ENCODE results near the gene MYO5B. TPM values are rescaled to one million over a fixed set of nuclear protein-coding genes. Genes with fewer than 3 reads are reported as not detected.
A peak's percentile ranks its signal among the peaks of the same experiment; 100 is the strongest.

MYO5B gene
- total and polyA plus RNA-seq, 7 experiments from 2014 or later, result 0.02 to 0.04 TPM; not detected in 5

DNA sequence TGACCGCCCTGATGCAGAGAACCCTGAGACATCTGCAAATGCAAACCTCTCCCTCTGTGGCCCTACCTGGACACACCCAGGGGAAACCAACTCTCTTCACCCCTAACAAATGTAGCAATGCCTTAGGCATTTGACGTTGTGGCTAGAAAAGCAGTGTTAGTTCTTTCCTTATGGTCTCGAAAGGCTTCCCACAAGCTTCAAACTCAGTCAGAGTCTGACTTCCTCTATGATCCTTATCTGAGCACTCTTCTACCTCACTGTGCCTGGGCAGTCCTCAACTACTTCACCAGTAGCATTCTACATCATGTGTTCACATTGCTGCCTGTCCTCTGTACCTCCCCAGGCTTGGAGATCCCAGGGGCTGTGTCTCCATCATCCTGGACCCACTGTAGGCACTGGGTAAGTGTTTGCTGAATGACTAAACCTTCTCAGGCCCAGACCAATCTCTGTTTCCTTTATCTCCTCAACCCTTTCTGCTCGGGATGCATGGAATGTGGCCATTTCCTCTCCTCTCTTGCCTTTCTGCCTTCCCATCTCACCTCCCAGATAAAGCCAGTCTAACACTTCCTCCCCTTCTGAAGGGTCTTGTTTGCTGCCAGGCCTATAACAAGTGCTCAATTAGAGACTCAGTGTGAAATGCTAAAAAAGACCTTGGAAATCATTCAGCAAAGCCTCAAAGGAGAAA lies 289.9 kb downstream of the MYO5B start:
- ChIA-PET POLR2A (no interaction called here), CTCF (no interaction called here)

DNA sequence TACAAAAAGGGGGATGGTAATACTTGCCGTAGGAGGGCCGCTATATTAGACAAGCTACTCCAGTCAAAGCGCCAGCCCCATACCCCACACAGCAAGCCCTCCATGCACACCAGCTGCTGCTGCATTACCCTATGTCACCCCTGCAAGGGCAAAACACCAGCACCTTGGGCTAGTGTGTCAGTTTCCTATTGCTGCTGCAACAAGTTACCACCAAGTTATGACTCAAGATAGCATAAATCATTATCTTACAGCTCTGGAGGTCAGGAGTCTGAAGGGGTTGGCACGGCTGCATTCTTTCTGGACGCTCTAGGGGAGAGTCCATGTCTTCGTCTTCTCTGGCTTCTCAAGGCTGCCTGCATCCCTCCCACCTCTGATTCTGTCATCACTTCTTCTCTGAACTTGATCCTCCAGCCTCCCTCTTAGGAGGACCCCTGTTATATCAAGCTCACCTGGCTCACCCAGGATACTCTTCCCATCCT lies 293.0 kb downstream of the MYO5B start:
- H3K9me3 Mint-ChIP-seq, result peaks cover 0 to 3% (median 0%) of the 10 kb centered on the region in 11 donors
- H3K27ac Mint-ChIP-seq, result no peak overlapping the region
- H3K36me3 Mint-ChIP-seq, result no peaks in the 10 kb centered on the region
- DNase-seq (no peak), ATAC-seq (no peak)
- Histone ChIP-seq H3K4me3 (ENCODE audit: low read length) (no peak overlapping the region), H3K4me1 (ENCODE audit: control insufficient read depth in 2 of 2, insufficient read depth in 2 of 2, low read length in 2 of 2) (no peaks in the 10 kb centered on the region), H3K9me3 (ENCODE audit: control insufficient read depth in 2 of 3, low read length in 3 of 3) (no peaks in the 10 kb centered on the region), H3K36me3 (ENCODE audit: control insufficient read depth in 2 of 3, insufficient read depth in 3 of 3, low read length in 3 of 3) (no peaks in the 10 kb centered on the region), H3K27me3 (ENCODE audit: control insufficient read depth in 2 of 2, insufficient read depth in 2 of 2, low read length in 2 of 2) (no peaks in the 10 kb centered on the region), H3K27ac (ENCODE audit: low read depth, low read length) (no peak overlapping the region)
- POLR2A ChIA-PET, result no interaction called here
- no peak overlapping the region for H3K4me3 Mint-ChIP-seq
- H3K27me3 Mint-ChIP-seq, result peaks cover 0 to 12% (median 4%) of the 10 kb centered on the region in 5 donors
- CTCF ChIA-PET, result no interaction called here
- intact Hi-C loops (cut with micrococcal nuclease), result no loop called here
- peaks cover 0 to 9% (median 3%) of the 10 kb centered on the region in 7 donors for H3K4me1 Mint-ChIP-seq

More for the DNA sequence above, 289.9 kb downstream of the MYO5B start:
- intact Hi-C loops (cut with micrococcal nuclease), result no loop called here
- H3K4me1 ChIP-seq (ENCODE audit: control insufficient read depth in 2 of 2, insufficient read depth in 2 of 2, low read length in 2 of 2), result no peaks in the 10 kb centered on the region
- no peak overlapping the region for H3K4me3 ChIP-seq (ENCODE audit: low read length)
- H3K36me3 Mint-ChIP-seq, result no peaks in the 10 kb centered on the region
- ATAC-seq, result no peak
- H3K36me3 ChIP-seq (ENCODE audit: control insufficient read depth in 2 of 3, insufficient read depth in 3 of 3, low read length in 3 of 3), result no peaks in the 10 kb centered on the region
- peaks cover 0 to 12% (median 5%) of the 10 kb centered on the region in 5 donors for H3K27me3 Mint-ChIP-seq
- H3K9me3 ChIP-seq (ENCODE audit: control insufficient read depth in 2 of 3, low read length in 3 of 3), result no peaks in the 10 kb centered on the region
- peaks cover 0 to 3% (median 0%) of the 10 kb centered on the region in 11 donors for H3K9me3 Mint-ChIP-seq
- no peaks in the 10 kb centered on the region for H3K27me3 ChIP-seq (ENCODE audit: control insufficient read depth in 2 of 2, insufficient read depth in 2 of 2, low read length in 2 of 2)
- H3K27ac Mint-ChIP-seq, result no peak overlapping the region
- no peak for DNase-seq
- peaks cover 0 to 9% (median 3%) of the 10 kb centered on the region in 7 donors for H3K4me1 Mint-ChIP-seq
- no peak overlapping the region for H3K27ac ChIP-seq (ENCODE audit: low read depth, low read length)
- H3K4me3 Mint-ChIP-seq, result no peak overlapping the region

DNA sequence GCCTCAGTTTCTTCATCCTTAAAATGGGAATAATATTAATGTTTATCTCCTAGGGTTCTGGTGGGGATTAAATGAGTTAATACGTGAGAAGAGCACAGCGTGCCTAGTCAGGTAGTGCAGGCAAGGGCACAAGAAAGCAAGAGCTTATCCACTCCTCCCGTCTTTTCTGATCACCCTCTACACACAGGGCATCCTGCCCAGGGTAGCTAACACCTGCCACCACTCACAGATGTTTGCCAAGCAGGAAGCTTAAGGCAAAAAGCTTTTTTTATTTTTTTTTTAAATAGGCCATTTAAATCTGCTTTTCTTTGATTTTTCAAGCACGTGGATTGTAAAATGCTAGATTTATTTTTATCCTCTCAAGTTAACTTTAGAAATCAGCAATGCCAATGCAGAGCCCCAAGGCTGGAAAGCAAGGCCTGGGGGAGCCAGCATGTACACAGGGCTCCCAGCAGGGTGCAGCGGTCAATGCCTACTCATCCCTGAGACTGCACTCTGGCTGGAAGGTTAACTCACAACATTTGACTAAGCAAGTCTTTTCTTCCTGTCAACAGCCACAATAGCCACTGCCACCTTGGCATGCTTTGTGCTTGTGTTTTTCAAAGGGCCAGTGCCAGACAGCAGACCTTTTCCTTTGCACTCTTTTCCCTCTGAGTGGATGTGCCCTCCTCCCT lies 295.2 kb downstream of the MYO5B start:
- ATAC-seq (no peak), DNase-seq (no peak)
- Histone ChIP-seq H3K27me3 (ENCODE audit: control insufficient read depth in 2 of 2, insufficient read depth in 2 of 2, low read length in 2 of 2) (no peaks in the 10 kb centered on the region), H3K4me1 (ENCODE audit: control insufficient read depth in 2 of 2, insufficient read depth in 2 of 2, low read length in 2 of 2) (no peaks in the 10 kb centered on the region), H3K36me3 (ENCODE audit: control insufficient read depth in 2 of 3, insufficient read depth in 3 of 3, low read length in 3 of 3) (no peaks in the 10 kb centered on the region), H3K9me3 (ENCODE audit: control insufficient read depth in 2 of 3, low read length in 3 of 3) (no peaks in the 10 kb centered on the region), H3K27ac (ENCODE audit: low read depth, low read length) (no peak overlapping the region), H3K4me3 (ENCODE audit: low read length) (no peak overlapping the region)
- no peaks in the 10 kb centered on the region for H3K36me3 Mint-ChIP-seq
- no peak overlapping the region for H3K4me3 Mint-ChIP-seq
- H3K27ac Mint-ChIP-seq, result no peak overlapping the region
- H3K4me1 Mint-ChIP-seq, result peaks cover 0 to 4% (median 1%) of the 10 kb centered on the region in 7 donors
- ChIA-PET CTCF (interaction anchor here (0.6 kb wide), 2 partner anchors 346 to 1703 kb away, joined by 3 read pairs; no protein-coding TSS in a partner anchor), POLR2A (no interaction called here)
- H3K27me3 Mint-ChIP-seq, result peaks cover 0 to 16% (median 4%) of the 10 kb centered on the region in 5 donors
- H3K9me3 Mint-ChIP-seq, result peaks cover 0 to 3% (median 0%) of the 10 kb centered on the region in 11 donors
- intact Hi-C loops (cut with micrococcal nuclease), result no loop called here

DNA sequence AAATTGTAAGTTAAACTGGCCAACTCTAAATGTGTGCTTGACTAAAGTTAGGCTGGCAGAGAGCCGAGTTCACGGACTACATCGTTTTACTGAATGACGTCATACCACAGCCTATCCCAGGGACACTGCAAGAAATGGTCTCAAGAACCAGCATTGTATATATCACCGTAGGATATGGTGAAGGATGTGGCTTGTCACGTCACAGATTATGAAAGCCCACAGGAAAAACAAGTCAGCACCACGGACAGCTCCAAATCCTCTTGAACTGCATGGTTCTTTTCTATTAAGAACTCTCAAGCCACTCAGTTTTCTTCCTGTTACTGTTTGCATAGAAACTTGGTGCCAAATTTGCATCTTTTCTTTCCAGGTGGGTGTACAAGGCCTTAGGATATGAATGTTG lies 296.5 kb downstream of the MYO5B start:
- ChIA-PET POLR2A (no interaction called here), CTCF (no interaction called here)
- DNase-seq, result peak; percentile 18 to 69 (median 56)
- H3K4me1 ChIP-seq (ENCODE audit: control insufficient read depth in 2 of 2, insufficient read depth in 2 of 2, low read length in 2 of 2), result no peaks in the 10 kb centered on the region
- intact Hi-C loops (cut with micrococcal nuclease), result no loop called here
- H3K4me1 Mint-ChIP-seq, result no peaks in the 10 kb centered on the region
- no peaks in the 10 kb centered on the region for H3K36me3 ChIP-seq (ENCODE audit: control insufficient read depth in 2 of 3, insufficient read depth in 3 of 3, low read length in 3 of 3)
- no peak overlapping the region for H3K27ac Mint-ChIP-seq
- no peaks in the 10 kb centered on the region for H3K36me3 Mint-ChIP-seq
- H3K9me3 Mint-ChIP-seq, result peaks cover 0 to 3% (median 0%) of the 10 kb centered on the region in 11 donors
- H3K27ac ChIP-seq (ENCODE audit: low read depth, low read length), result no peak overlapping the region
- no peak overlapping the region for H3K4me3 ChIP-seq (ENCODE audit: low read length)
- ATAC-seq, result peak; percentile 68
- no peaks in the 10 kb centered on the region for H3K9me3 ChIP-seq (ENCODE audit: control insufficient read depth in 2 of 3, low read length in 3 of 3)
- H3K27me3 Mint-ChIP-seq, result peaks cover 0 to 18% (median 4%) of the 10 kb centered on the region in 5 donors
- no peaks in the 10 kb centered on the region for H3K27me3 ChIP-seq (ENCODE audit: control insufficient read depth in 2 of 2, insufficient read depth in 2 of 2, low read length in 2 of 2)
- H3K4me3 Mint-ChIP-seq, result no peak overlapping the region

DNA sequence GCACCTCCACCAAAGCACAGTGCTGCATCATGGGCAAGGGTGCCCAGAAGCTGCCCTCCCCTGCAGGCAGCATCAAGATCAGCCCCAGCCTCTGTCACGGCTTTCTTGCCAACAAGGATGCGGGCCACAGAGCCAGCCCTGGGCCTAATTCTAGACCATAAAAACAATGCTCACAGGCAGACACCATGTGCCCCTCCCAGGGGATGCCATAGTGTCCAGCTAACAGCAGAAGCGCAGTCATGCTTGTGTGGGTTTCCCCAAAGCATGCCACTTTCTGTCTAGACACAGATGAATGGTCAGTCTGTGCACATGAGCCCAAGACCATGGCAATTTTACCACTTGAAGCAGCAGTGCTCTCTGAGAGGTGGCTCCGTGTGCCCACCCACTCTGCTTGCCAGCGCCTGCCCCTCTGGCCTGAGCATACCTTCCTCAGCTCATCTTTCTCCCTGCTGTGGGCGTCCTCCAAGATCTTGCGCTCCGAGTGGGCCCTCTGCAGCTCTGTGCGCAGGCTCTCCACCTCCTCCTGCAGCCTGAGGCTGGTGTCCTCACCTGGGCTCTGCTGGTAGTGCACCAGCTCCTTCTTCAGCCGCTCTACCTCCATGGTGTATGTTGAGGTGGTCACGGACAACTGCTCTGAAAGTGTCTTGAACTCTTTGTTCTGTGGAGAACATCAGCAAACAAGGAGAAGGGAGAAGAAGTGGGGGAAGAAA lies 300.3 kb downstream of the MYO5B start:
- CTCF ChIA-PET, result no interaction called here
- Histone ChIP-seq H3K27me3 (ENCODE audit: control insufficient read depth in 2 of 2, insufficient read depth in 2 of 2, low read length in 2 of 2) (no peaks in the 10 kb centered on the region), H3K4me1 (ENCODE audit: control insufficient read depth in 2 of 2, insufficient read depth in 2 of 2, low read length in 2 of 2) (no peaks in the 10 kb centered on the region), H3K27ac (ENCODE audit: low read depth, low read length) (no peak overlapping the region), H3K4me3 (ENCODE audit: low read length) (no peak overlapping the region), H3K36me3 (ENCODE audit: control insufficient read depth in 2 of 3, insufficient read depth in 3 of 3, low read length in 3 of 3) (no peaks in the 10 kb centered on the region), H3K9me3 (ENCODE audit: control insufficient read depth in 2 of 3, low read length in 3 of 3) (no peaks in the 10 kb centered on the region)
- intact Hi-C loops (cut with micrococcal nuclease), result no loop called here
- Mint-ChIP-seq H3K27ac (peak overlapping the region in 1 of 9 donors; percentile 48), H3K36me3 (no peaks in the 10 kb centered on the region), H3K9me3 (peaks cover 0 to 3% (median 0%) of the 10 kb centered on the region in 11 donors), H3K4me3 (no peak overlapping the region), H3K4me1 (peaks cover 0 to 7% (median 0%) of the 10 kb centered on the region in 7 donors), H3K27me3 (peaks cover 0 to 19% (median 5%) of the 10 kb centered on the region in 5 donors)
- ATAC-seq (no peak), DNase-seq (no peak)
- POLR2A ChIA-PET, result no interaction called here

DNA sequence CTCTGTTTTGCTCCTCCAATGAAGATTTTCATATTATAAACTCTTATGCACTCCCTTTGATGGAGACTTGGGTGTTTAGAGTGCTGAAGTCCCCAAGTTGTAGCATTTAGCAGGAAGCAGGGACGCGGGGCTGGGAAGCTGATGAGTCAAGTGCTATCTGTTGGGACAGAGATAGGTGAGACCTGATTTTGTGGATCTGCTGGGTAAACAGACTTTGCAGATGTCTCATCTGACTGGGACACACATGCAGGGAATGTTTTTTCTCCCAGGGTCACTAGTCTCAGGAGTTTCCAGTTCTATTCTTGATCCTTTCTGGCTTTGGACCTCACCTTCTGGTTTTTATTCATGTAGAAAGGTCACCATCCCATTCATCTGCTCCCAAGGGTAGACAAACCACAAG lies 301.9 kb downstream of the MYO5B start:
- ChIA-PET CTCF (no interaction called here), POLR2A (no interaction called here)
- H3K27ac Mint-ChIP-seq, result no peak overlapping the region
- Histone ChIP-seq H3K9me3 (ENCODE audit: control insufficient read depth in 2 of 3, low read length in 3 of 3) (no peaks in the 10 kb centered on the region), H3K4me1 (ENCODE audit: control insufficient read depth in 2 of 2, insufficient read depth in 2 of 2, low read length in 2 of 2) (no peaks in the 10 kb centered on the region), H3K36me3 (ENCODE audit: control insufficient read depth in 2 of 3, insufficient read depth in 3 of 3, low read length in 3 of 3) (no peaks in the 10 kb centered on the region), H3K4me3 (ENCODE audit: low read length) (no peak overlapping the region), H3K27ac (ENCODE audit: low read depth, low read length) (no peak overlapping the region), H3K27me3 (ENCODE audit: control insufficient read depth in 2 of 2, insufficient read depth in 2 of 2, low read length in 2 of 2) (no peaks in the 10 kb centered on the region)
- no peak overlapping the region for H3K4me3 Mint-ChIP-seq
- DNase-seq (no peak), ATAC-seq (no peak)
- H3K27me3 Mint-ChIP-seq, result peaks cover 0 to 19% (median 5%) of the 10 kb centered on the region in 5 donors
- peaks cover 0 to 3% (median 0%) of the 10 kb centered on the region in 11 donors for H3K9me3 Mint-ChIP-seq
- H3K36me3 Mint-ChIP-seq, result no peaks in the 10 kb centered on the region
- peaks cover 0 to 7% (median 0%) of the 10 kb centered on the region in 7 donors for H3K4me1 Mint-ChIP-seq
- intact Hi-C loops (cut with micrococcal nuclease), result no loop called here

All from naive thymus-derived CD4-positive, alpha-beta T cell (primary cell).